Skin epidermis (tissue), 12 donors: ENCODE results near the gene IL5.

ENCODE experiments used
- H3K27ac ChIP-seq, 21 experiments: fragments of 200-600 bp; sonication (generic) in 11 of 21; one replicate each; pipeline ENCODE4 v1.5.0; 2020; ENCODE audit warnings: mild to moderate bottlenecking in 3 of 21, inconsistent platforms in 2 of 21, moderate library complexity in 2 of 21
- H3K4me3 ChIP-seq, 7 experiments: fragments of 200-600 bp; sonication (generic) in 2 of 7; one replicate each; pipeline ENCODE4 v1.5.0; 2020; ENCODE audit warnings: inconsistent platforms in 2 of 7, mild to moderate bottlenecking in 2 of 7, moderate library complexity in 1 of 7

Gene IL5

DNA sequence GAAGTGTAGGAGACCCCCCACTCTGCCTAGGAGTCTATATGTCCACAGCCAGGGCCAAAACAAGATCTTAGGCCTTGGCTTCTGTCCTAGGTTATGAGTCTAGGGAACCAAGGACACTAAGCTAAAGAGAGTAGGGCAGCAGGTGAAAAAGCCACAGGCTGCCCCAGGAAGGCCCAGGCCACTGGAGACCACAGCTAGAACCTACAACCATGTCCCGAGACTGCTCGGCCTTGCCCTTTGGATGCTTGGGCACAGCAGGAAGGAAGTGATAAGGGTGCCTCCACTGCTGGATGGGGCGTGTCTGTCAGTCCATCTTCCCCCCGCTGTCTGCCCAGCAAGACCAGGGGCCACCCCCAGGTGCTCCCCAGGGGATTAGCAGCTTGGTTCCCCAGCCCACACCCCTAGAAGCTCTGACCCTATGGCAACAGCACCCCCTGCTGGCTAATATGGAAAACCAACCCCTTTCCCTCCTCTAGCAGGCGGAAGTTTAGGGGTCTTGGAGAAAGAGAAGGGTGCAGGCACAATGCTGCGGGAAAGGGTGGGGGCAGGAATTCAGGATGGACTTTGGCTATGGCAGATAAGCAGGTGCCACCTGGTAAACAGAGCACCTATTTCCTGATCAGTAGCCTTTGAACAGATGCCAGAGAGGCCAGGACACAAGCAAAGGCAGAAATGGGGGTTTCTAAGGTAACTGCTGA, 42.2 kb downstream of the IL5 start:
- Histone ChIP-seq H3K4me3 (no peak overlapping the region), H3K27ac (peak overlapping the region in 13 of 21 experiments; percentile 7 to 100 (median 40))

- H3K4me3 ChIP-seq = no peak overlapping the region
- peak overlapping the region in 13 of 21 experiments; percentile 7 to 100 (median 40) for H3K27ac ChIP-seq
Observed at GRCh38 chr5:132500244-132500930, 42.9 kb downstream of the IL5 start.

GRCh38 chr5:132499440-132500243, 43.7 kb downstream of the IL5 start:
- Histone ChIP-seq H3K4me3 (no peak overlapping the region), H3K27ac (peak overlapping the region in 9 of 21 experiments; percentile 22 to 100 (median 90))

DNA sequence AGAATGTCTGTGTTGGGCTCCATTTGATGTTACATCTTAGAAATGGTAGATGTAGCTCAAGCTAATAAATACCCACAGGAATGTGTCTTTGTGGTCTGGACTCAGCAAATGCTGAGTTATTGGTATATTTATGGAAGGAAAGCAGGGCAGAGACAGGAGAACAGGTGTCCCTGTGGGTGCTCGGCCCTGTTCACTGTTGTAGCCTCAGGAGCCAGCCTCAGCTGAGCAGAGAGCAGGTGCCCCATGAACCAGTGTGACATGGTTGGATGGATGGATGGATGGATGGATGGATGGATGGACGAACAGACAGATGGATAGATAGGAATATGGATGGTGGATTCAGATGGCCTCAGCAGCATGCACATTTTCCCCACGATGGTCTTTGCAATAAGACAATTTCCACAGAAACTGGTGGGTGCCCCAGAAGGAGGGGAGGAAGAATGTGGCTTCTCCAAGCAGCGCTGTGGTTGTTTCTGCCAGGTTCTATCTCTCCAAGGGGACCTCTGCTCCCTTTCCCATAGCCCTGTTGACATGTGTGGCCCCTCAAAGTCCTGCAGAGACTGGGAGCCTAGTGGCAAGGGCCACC, 44.5 kb downstream of the IL5 start:
- Histone ChIP-seq H3K4me3 (no peak overlapping the region), H3K27ac (peak overlapping the region in 15 of 21 experiments; percentile 85 to 100 (median 94))

DNA sequence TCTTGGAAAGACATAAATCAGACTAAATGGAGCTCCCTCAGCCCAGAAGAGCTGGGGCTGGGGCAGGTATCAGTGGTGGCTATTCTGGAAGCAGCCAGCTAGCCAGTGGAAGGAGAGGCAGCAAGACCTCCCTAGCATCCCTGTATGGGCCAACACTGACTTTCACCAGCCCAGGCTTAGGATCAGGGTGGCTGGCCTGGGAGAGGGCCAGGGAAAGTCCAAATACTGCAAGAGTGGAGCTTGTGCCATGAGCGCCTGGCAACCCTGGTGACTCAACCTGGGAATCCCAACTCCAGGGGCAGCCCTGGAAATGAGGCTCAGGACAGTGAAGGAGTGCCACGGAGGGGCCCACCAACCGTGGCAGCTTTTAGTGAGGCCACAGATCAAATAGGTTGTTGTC, 45.2 kb downstream of the IL5 start:
- Histone ChIP-seq H3K4me3 (no peak overlapping the region), H3K27ac (peak overlapping the region in 20 of 21 experiments; percentile 85 to 100 (median 94))

DNA sequence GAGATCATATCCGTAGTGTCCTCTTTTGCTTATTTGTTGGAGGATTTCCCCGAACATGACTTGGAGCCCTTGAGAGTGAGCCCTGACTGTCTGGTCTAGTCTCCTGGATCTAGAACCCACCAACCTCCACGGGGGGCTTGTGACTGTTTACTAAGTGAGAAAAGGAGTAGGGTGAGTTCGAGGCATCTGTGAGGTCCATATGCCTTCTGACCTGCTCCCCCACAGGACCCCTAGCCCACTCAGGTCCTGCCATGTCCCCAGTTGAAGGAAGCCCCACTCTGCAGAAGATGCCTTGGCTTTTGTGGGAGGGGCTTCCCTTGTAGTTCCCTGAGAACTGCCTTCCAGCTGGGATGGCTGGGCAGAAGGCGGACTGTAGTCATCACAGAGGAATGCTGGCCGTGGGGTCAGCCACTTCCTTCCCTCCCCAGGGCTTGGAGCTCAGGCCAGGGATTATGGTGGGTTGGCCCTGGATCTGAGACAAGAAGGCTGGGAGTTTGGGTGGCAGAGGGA, 45.8 kb downstream of the IL5 start:
- Histone ChIP-seq H3K27ac (peak overlapping the region in 20 of 21 experiments; percentile 85 to 100 (median 94)), H3K4me3 (peak overlapping the region in 6 of 7 experiments; percentile 47 to 70 (median 59))

DNA sequence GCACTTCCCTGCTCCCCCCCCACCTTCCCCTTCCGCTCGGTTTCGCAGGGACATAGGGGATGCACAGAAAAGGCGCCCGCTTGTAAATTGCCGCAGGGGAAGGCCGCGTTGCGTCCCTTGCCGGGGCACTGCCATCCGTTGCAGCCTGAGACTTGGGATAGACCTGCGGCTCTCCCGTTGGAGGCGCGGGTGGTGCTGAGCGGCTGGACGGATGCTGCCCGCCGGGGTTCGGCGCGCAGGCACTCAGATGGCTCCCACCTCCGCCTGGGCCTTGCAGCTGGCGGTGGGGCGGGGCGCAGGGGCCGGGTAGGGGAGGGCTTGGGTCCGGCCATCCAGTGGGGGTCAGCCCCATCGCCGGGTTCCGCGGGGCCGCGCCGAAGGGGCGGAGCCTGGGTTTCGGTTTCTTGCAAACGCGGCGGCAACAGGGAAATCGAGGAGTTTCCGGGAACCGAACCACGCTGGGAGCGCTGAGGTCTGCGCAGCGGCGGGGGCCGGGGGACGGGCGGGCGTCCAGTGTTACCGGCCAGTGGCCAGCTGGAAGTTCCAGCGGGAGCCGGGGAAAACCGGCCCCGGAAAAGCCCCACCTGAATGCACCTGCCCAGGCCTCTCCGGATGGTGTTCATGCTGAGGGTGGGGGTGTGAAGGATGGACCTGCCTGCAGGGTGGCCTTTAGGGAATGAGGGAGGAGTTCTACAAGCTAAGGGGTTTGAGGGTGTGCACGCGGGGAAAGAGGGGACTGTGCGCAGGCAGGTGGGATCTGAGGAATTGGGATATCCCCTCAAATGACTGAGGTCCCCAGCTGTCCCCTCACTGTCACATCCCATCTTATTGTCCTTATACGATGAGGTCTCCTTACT, 46.5 kb downstream of the IL5 start:
- peak overlapping the region; percentile 53 to 100 (median 94) for H3K27ac ChIP-seq
- peak overlapping the region; percentile 47 to 70 (median 60) for H3K4me3 ChIP-seq

DNA sequence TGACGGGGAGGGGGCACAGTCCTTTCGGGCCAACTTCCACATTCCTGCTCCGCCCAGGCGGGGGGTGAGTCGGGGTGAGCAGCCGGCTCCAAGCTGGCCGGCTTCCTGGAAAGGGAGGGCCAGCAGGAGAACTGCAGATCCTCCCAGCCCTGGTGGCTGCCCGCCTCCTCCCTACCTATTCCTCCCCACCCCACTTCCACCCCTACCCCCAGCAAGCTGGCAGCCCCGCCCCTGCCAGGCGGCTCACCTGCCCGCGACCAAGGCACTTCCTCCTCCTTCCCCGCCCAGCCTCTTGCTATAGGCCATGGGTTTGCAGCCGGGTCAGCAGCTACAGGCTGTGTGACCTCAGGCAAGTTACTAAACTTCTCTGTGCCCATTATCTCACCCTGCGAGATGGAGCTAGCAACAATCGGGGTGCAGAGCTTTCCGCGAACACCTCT, 47.1 kb downstream of the IL5 start:
- H3K4me3 ChIP-seq = peak overlapping the region; percentile 47 to 70 (median 60)
- peak overlapping the region; percentile 53 to 100 (median 94) for H3K27ac ChIP-seq

- Histone ChIP-seq H3K4me3 (peak overlapping the region; percentile 47 to 70 (median 60)), H3K27ac (peak overlapping the region; percentile 53 to 100 (median 94))
Observed at GRCh38 chr5:132495667-132496190, 47.6 kb downstream of the IL5 start.

- H3K27ac ChIP-seq = peak overlapping the region in 15 of 21 experiments; percentile 1 to 100 (median 94)
- no peak overlapping the region for H3K4me3 ChIP-seq
Observed at GRCh38 chr5:132493821-132494220, 49.5 kb downstream of the IL5 start.

GRCh38 chr5:132493241-132493640, 50.1 kb downstream of the IL5 start:
- no peak overlapping the region for H3K4me3 ChIP-seq
- H3K27ac ChIP-seq = peak overlapping the region in 9 of 21 experiments; percentile 1 to 100 (median 96)

DNA sequence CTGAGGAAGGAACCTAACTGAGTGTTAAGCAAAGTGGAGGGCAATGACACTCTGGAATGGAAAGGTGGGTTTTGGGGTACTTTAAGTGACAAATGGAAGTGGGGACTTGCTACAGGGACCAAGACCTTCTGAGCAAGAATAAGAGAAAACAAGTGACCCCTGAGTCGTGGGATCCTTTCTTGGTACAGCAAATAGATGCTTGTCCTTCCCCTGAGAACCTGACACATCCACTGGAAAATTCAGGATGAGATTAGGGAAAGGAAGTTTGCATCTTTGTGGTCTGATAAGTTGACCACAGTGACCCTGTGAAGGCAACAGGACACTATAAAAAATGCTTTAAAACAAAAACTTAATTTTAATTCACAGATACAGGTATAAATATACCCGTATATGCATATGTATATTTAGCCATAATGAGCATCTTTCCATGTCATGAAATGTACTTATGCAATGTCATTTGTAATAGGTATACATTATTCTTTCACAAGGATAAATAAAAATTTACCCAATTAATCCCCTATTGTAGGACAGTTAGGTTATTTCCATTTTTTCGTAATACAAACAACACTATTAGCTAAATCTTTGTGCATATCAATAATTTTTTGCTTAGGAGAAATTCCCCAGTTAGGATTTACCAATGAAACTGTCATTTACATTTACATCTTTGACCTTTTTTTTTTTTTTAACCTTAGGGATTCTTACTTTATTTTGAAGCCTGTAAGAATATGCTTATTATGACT, 50.8 kb downstream of the IL5 start:
- H3K27ac ChIP-seq = peak overlapping the region in 11 of 21 experiments; percentile 96 to 100 (median 98)
- no peak overlapping the region for H3K4me3 ChIP-seq
